Measurements from ENCODE around the gene SH3RF3. TPM values are rescaled to one million over a fixed set of nuclear protein-coding genes. Genes with fewer than 3 reads are reported as not detected.

The SH3RF3 gene
- total RNA-seq, 3 donors from 2014 or later (not counting 1 experiment from before 2014, with no cell fraction given): 0.23 to 0.61 (median 0.34) TPM

- Mint-ChIP-seq H3K9me3 (no peaks in the 10 kb centered on the region), H3K27ac (no peak overlapping the region), H3K36me3 (no peaks in the 10 kb centered on the region), H3K4me1 (peaks cover 0 to 4% of the 10 kb centered on the region in 2 donors), H3K27me3 (ENCODE audit: low read depth in 2 of 2) (peaks cover 0 to 28% of the 10 kb centered on the region in 2 donors), H3K4me3 (no peak overlapping the region)
- DNase-seq (no peak), ATAC-seq (no peak)
- no peak overlapping the region for H3K27ac ChIP-seq (ENCODE audit: low read length)
- no peak overlapping the region for H3K4me3 ChIP-seq (ENCODE audit: low read length)
- 91% methylated on average over 8 of the region's 9 CpGs for WGBS (ENCODE audit: insufficient coverage)
- H3K9me3 ChIP-seq (ENCODE audit: control insufficient read depth, insufficient read depth, low read length): no peaks in the 10 kb centered on the region
- H3K27me3 ChIP-seq (ENCODE audit: control insufficient read depth, insufficient read depth, low read length): no peaks in the 10 kb centered on the region
- H3K4me1 ChIP-seq (ENCODE audit: control insufficient read depth, insufficient read depth, low read length): no peaks in the 10 kb centered on the region
- TF ChIP-seq CTCF (IDR thresholded peaks at IDR 0.05): no peak
- H3K36me3 ChIP-seq (ENCODE audit: control insufficient read depth, insufficient read depth, low read length): no peaks in the 10 kb centered on the region
- intact Hi-C loops (cut with micrococcal nuclease): no loop called here
Measured at GRCh38 chr2:109186656-109187250, 57.7 kb downstream of the SH3RF3 start.

- no peaks in the 10 kb centered on the region for H3K9me3 Mint-ChIP-seq
- H3K36me3 ChIP-seq (ENCODE audit: control insufficient read depth, insufficient read depth, low read length): no peaks in the 10 kb centered on the region
- ATAC-seq: no peak
- no peaks in the 10 kb centered on the region for H3K9me3 ChIP-seq (ENCODE audit: control insufficient read depth, insufficient read depth, low read length)
- no peaks in the 10 kb centered on the region for H3K36me3 Mint-ChIP-seq
- H3K4me1 Mint-ChIP-seq: peaks cover 0 to 4% of the 10 kb centered on the region in 2 donors
- no peak for DNase-seq
- no peak overlapping the region for H3K4me3 Mint-ChIP-seq
- H3K4me3 ChIP-seq (ENCODE audit: low read length): no peak overlapping the region
- no peak overlapping the region for H3K27ac ChIP-seq (ENCODE audit: low read length)
- H3K27ac Mint-ChIP-seq: no peak overlapping the region
- H3K4me1 ChIP-seq (ENCODE audit: control insufficient read depth, insufficient read depth, low read length): no peaks in the 10 kb centered on the region
- peaks cover 0 to 24% of the 10 kb centered on the region in 2 donors for H3K27me3 Mint-ChIP-seq (ENCODE audit: low read depth in 2 of 2)
- intact Hi-C loops (cut with micrococcal nuclease): no loop called here
- TF ChIP-seq CTCF (IDR thresholded peaks at IDR 0.05): no peak
- WGBS (ENCODE audit: insufficient coverage): 82% methylated on average over 19 of the region's 19 CpGs
- no peaks in the 10 kb centered on the region for H3K27me3 ChIP-seq (ENCODE audit: control insufficient read depth, insufficient read depth, low read length)
Measured at GRCh38 chr2:109187711-109188495, 58.9 kb downstream of the SH3RF3 start.

GRCh38 chr2:109188496-109188890 lies 59.5 kb downstream of the SH3RF3 start:
- H3K27ac Mint-ChIP-seq: no peak overlapping the region
- no peaks in the 10 kb centered on the region for H3K9me3 Mint-ChIP-seq
- no peaks in the 10 kb centered on the region for H3K36me3 Mint-ChIP-seq
- H3K27me3 Mint-ChIP-seq (ENCODE audit: low read depth in 2 of 2): peaks cover 0 to 18% of the 10 kb centered on the region in 2 donors
- no peaks in the 10 kb centered on the region for H3K36me3 ChIP-seq (ENCODE audit: control insufficient read depth, insufficient read depth, low read length)
- no peak overlapping the region for H3K4me3 ChIP-seq (ENCODE audit: low read length)
- H3K4me1 ChIP-seq (ENCODE audit: control insufficient read depth, insufficient read depth, low read length): no peaks in the 10 kb centered on the region
- H3K27ac ChIP-seq (ENCODE audit: low read length): no peak overlapping the region
- peaks cover 0 to 4% of the 10 kb centered on the region in 2 donors for H3K4me1 Mint-ChIP-seq
- no peak overlapping the region for H3K4me3 Mint-ChIP-seq
- no peaks in the 10 kb centered on the region for H3K27me3 ChIP-seq (ENCODE audit: control insufficient read depth, insufficient read depth, low read length)
- 89% methylated on average over 14 of the region's 14 CpGs for WGBS (ENCODE audit: insufficient coverage)
- intact Hi-C loops (cut with micrococcal nuclease): no loop called here
- no peak for DNase-seq
- no peak for ATAC-seq
- no peak for TF ChIP-seq CTCF (IDR thresholded peaks at IDR 0.05)
- H3K9me3 ChIP-seq (ENCODE audit: control insufficient read depth, insufficient read depth, low read length): no peaks in the 10 kb centered on the region
